ENCODE results near the gene RFC5. TPM values are rescaled to one million over a fixed set of nuclear protein-coding genes. Genes with fewer than 3 reads are reported as not detected.

RFC5 gene
- total and polyA plus RNA-seq, 2 of the 13 experiments (the other 11 are each of a cell fraction or from before 2014, with no cell fraction given), result 16.8 to 51.4 TPM

DNA sequence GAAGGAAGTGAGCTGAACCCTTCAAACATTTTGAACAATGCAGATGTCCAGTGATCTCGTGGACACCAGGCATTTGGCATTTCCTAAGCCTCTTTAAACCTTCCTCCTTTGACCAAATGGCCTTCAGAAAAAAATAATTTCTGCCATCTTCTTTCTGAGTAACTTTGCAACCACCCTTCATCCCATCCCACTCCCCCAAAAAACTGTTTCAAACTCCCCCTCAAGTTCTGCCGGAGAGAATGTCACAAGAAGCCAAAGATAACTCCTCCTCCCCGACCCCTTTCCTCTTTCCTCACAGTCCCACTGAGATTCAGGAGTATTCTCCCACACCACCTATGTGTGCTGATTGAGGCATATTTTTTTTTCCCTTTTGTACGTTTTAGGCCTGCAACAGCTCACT is 49.5 kb upstream of the RFC5 start:
- Histone ChIP-seq H4K20me1 (ENCODE audit: insufficient read depth, low read length) (no peaks in the 10 kb centered on the region), H3K4me1 (ENCODE audit: insufficient read depth, low read length) (no peaks in the 10 kb centered on the region), H2AFZ (ENCODE audit: low read length) (no peak overlapping the region), H3K27me3 (ENCODE audit: control insufficient read depth in 1 of 2, insufficient read depth in 2 of 2, low read length in 2 of 2) (peaks cover 11 to 50% of the 10 kb centered on the region in 2 experiments; a peak in 4 of 5 replicates), H3K4me3 (replicated peaks in 1 of 3; ENCODE audit: insufficient read depth in 1 of 3, low read depth in 2 of 3, low read length in 3 of 3) (no peak overlapping the region), H3K9ac (ENCODE audit: insufficient read depth, low read depth, low read length) (no peak overlapping the region), H3K27ac (ENCODE audit: extremely low read length, insufficient read depth, low read length) (no peak overlapping the region), H3K79me2 (ENCODE audit: insufficient read depth, low read length) (no peaks in the 10 kb centered on the region), H3K36me3 (replicated peaks in 1 of 2; ENCODE audit: control insufficient read depth in 1 of 2, insufficient read depth in 2 of 2, low read length in 2 of 2) (no peaks in the 10 kb centered on the region), H3K4me2 (ENCODE audit: low read depth, low read length) (no peak overlapping the region), H3K9me3 (ENCODE audit: low read length) (peaks cover 6% of the 10 kb centered on the region; the same call in 1 of the 2 replicates)
- intact Hi-C loops (cut with micrococcal nuclease; ENCODE audit: unreplicated experiment) (no loop called here), in situ Hi-C loops (cut with HindIII; ENCODE audit: extremely low pct_ligation_motif_present, low pct_unique_long_range_greater_than_20kb) (no loop called here)
- TF ChIP-seq ZNF367 (CRISPR knock-in tag; IDR thresholded peaks at IDR 0.05; ENCODE audit: borderline replicate concordance) (no peak), AKAP8 (CRISPR knock-in tag; IDR thresholded peaks at IDR 0.05) (no peak), PCBP2 (optimal IDR thresholded peaks at IDR 0.05; ENCODE audit: low read depth, low read length, poor library complexity, severe bottlenecking) (no peak), FOSL1 (CRISPR knock-in tag; IDR thresholded peaks at IDR 0.05; ENCODE audit: borderline replicate concordance) (no peak), ELF1 (CRISPR knock-in tag; IDR thresholded peaks at IDR 0.05) (no peak), JDP2 (CRISPR knock-in tag; IDR thresholded peaks at IDR 0.05; ENCODE audit: borderline replicate concordance) (no peak), HCFC1 (IDR thresholded peaks at IDR 0.05; ENCODE audit: low read depth, low read length) (no peak), RORA (CRISPR knock-in tag; IDR thresholded peaks at IDR 0.05) (no peak), ESRRA (CRISPR knock-in tag; IDR thresholded peaks at IDR 0.05; ENCODE audit: low read depth) (no peak)
- TF ChIP-seq, protein P1, sequence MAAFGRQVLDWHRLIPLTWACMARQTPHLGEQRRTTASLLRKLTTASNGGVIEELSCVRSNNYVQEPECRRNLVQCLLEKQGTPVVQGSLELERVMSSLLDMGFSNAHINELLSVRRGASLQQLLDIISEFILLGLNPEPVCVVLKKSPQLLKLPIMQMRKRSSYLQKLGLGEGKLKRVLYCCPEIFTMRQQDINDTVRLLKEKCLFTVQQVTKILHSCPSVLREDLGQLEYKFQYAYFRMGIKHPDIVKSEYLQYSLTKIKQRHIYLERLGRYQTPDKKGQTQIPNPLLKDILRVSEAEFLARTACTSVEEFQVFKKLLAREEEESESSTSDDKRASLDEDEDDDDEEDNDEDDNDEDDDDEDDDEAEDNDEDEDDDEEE (CRISPR knock-in tag; IDR thresholded peaks at IDR 0.05), result no peak
- TF ChIP-seq, protein P2, sequence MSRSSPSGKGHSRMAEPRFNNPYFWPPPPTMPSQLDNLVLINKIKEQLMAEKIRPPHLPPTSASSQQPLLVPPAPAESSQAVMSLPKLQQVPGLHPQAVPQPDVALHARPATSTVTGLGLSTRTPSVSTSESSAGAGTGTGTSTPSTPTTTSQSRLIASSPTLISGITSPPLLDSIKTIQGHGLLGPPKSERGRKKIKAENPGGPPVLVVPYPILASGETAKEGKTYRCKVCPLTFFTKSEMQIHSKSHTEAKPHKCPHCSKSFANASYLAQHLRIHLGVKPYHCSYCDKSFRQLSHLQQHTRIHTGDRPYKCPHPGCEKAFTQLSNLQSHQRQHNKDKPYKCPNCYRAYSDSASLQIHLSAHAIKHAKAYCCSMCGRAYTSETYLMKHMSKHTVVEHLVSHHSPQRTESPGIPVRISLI (CRISPR knock-in tag; IDR thresholded peaks at IDR 0.05; ENCODE audit: borderline replicate concordance), result no peak
- TF ChIP-seq, protein P3, sequence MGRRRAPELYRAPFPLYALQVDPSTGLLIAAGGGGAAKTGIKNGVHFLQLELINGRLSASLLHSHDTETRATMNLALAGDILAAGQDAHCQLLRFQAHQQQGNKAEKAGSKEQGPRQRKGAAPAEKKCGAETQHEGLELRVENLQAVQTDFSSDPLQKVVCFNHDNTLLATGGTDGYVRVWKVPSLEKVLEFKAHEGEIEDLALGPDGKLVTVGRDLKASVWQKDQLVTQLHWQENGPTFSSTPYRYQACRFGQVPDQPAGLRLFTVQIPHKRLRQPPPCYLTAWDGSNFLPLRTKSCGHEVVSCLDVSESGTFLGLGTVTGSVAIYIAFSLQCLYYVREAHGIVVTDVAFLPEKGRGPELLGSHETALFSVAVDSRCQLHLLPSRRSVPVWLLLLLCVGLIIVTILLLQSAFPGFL (CRISPR knock-in tag; IDR thresholded peaks at IDR 0.05), result no peak
- TF ChIP-seq, protein P4, sequence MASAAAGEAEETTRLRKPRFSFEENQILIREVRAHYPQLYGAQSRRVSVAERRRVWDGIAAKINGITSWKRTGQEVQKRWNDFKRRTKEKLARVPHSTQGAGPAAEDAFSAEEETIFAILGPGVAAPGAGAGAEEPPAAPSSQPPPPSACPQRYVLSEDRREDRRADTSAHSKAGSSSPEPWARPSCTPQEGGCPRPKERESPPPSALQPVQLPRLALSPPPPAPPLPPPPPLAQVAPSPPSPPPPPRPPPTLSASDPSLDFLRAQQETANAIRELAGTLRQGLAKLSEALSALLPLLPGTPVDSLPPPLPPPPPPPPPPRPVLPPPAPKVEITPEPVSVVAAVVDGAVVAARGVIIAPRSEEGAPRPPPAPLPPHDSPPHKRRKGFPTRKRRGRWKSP (CRISPR knock-in tag; IDR thresholded peaks at IDR 0.05), result no peak
- no TSS peak for BruUV-seq (replicated peaks)
- 4% methylated on average over 4 of the region's 4 CpGs for WGBS (ENCODE audit: low lambda C conversion rate)
- ChIA-PET POLR2A (no interaction called here), CTCF (ENCODE audit: low intra/inter-chr PET ratio, low total read pairs) (no interaction called here)
- FAIRE-seq (no peak), ATAC-seq (no peak), DNase-seq (ENCODE audit: low spot score) (no peak)
